MM.1S (cell line): Measurements from ENCODE around the gene GPATCH4.

Experiments used
- CTCF ChIP-seq: fragments of 300-600 bp; sonication (generic); IDR thresholded peaks from 2 replicates; pipeline ENCODE4 v1.5.1; 2016; ENCODE audit warnings: antibody characterized with exemption, low read length, mixed read lengths
- EZH2 ChIP-seq: fragments of 300-600 bp; sonication (generic); optimal IDR thresholded peaks from 2 replicates; pipeline ENCODE3; 2017; ENCODE audit warnings: low read depth, mild to moderate bottlenecking, antibody characterized with exemption, low read length, mixed read lengths
- EZH2phosphoT487 ChIP-seq: fragments of 300-600 bp; sonication (generic); IDR thresholded peaks from 2 replicates; pipeline ENCODE4 v1.6.1; 2018; ENCODE audit warnings: antibody characterized with exemption, low read length

- TF ChIP-seq CTCF, result peak; percentile 47
- TF ChIP-seq EZH2, result no peak
- no peak for TF ChIP-seq EZH2phosphoT487
Measured at GRCh38 chr1:156584813-156585212, 16.5 kb downstream of the GPATCH4 start.
